AG04449 (cell line): ENCODE measurements around the gene NEK7.

Experiments
- CTCF ChIA-PET: fragments of 350-600 bp; formaldehyde crosslinking; extraction: SDS; loops from one replicate; lab custom pipeline; 2021; ENCODE audit warnings: antibody characterized with exemption; lab: Yijun Ruan, JAX
- POLR2A ChIA-PET: fragments of 400-600, 350-600 bp; formaldehyde crosslinking; extraction: SDS; loops from one replicate; lab custom pipeline; 2020; ENCODE audit warnings: antibody characterized with exemption, inconsistent platforms; lab: Yijun Ruan, JAX
- DNase-seq: peaks from one replicate; pipeline ENCODE4 v3.0.0-alpha.2; 2010; ENCODE audit warnings: low read depth, low spot score
- H3K4me3 ChIP-seq: 2 replicates; pipeline ENCODE4 v1.5.1; 2011; ENCODE audit warnings: low read depth, mild to moderate bottlenecking, control low read depth, low read length
- TF ChIP-seq, protein P1 (sequence below): IDR thresholded peaks from one replicate; pipeline ENCODE4 v1.5.1; 2011; ENCODE audit warnings: mild to moderate bottlenecking, moderate library complexity, low read length, control low read depth, inconsistent platforms; ENCODE audit not compliant: insufficient read depth; ENCODE audit errors: missing control alignments

The NEK7 gene

GRCh38 chr1:198254521-198254920 is 97.7 kb downstream of the NEK7 start:
- TF ChIP-seq, protein P1, sequence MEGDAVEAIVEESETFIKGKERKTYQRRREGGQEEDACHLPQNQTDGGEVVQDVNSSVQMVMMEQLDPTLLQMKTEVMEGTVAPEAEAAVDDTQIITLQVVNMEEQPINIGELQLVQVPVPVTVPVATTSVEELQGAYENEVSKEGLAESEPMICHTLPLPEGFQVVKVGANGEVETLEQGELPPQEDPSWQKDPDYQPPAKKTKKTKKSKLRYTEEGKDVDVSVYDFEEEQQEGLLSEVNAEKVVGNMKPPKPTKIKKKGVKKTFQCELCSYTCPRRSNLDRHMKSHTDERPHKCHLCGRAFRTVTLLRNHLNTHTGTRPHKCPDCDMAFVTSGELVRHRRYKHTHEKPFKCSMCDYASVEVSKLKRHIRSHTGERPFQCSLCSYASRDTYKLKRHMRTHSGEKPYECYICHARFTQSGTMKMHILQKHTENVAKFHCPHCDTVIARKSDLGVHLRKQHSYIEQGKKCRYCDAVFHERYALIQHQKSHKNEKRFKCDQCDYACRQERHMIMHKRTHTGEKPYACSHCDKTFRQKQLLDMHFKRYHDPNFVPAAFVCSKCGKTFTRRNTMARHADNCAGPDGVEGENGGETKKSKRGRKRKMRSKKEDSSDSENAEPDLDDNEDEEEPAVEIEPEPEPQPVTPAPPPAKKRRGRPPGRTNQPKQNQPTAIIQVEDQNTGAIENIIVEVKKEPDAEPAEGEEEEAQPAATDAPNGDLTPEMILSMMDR, result no peak
- no peak for DNase-seq
- no peak overlapping the region for H3K4me3 ChIP-seq
- POLR2A ChIA-PET, result no interaction called here
- CTCF ChIA-PET, result interaction anchor here (0.9 to 1.7 kb wide), 2 partner anchors 9 to 11 kb away, joined by 3 to 5 read pairs; no protein-coding TSS in a partner anchor

- no peak for DNase-seq
- ChIA-PET CTCF (interaction anchor here (0.9 to 1.7 kb wide), 3 partner anchors 9 to 435 kb away, joined by 3 to 5 read pairs (median 3); no protein-coding TSS in a partner anchor), POLR2A (interaction anchor here (0.7 kb wide), 1 partner anchor 82 kb away, joined by 3 read pairs; no protein-coding TSS in a partner anchor)
- TF ChIP-seq, protein P1, result no peak
- no peak overlapping the region for H3K4me3 ChIP-seq
These were observed 98.2 kb downstream of the NEK7 start for GRCh38 chr1:198254948-198255347.

DNA sequence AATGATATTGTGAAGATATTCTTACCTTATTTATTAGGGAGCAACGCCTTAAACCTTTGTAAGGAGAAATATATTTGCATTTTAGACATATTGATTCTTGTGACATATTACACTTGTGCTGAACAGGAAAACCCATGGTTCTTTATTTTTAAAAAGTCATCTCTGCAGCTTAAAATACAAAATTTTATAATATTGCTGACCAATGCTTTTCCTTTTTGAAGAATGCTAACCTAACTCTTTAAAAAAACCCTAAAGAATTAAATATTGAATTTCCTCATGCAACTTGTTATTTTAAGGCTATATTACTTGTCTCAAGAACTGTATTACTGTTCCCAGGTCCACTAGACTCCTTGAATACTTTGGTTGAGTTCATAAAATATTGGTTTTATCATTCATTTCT is 99.0 kb downstream of the NEK7 start:
- CTCF ChIA-PET, result interaction anchor here (1.2 to 1.7 kb wide), 2 partner anchors 10 to 434 kb away, joined by 3 to 5 read pairs; no protein-coding TSS in a partner anchor
- no peak for DNase-seq
- no peak overlapping the region for H3K4me3 ChIP-seq
- TF ChIP-seq, protein P1, result no peak
- POLR2A ChIA-PET, result no interaction called here

DNA sequence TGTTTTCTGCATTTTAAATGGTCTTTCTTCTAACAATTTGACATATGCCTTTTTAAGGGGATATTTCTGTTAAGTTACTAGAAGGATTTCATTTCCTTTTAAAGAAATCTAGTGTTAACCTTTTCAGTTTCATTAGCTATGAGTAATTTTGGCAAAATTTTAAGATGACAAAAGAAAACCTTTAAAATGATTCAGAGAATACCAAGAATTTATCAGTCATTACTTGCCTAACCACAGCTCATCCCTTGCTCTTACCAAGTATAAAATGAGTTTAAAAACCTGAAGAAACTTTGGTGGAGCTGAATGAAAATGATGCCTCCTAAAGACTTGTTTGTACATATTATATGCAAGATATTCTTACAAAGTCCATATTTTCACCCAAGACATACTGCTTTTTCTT is 101.7 kb downstream of the NEK7 start:
- POLR2A ChIA-PET, result interaction anchor here (0.7 kb wide), 2 partner anchors 10 to 100 kb away, joined by 3 to 6 read pairs; no protein-coding TSS in a partner anchor

DNA sequence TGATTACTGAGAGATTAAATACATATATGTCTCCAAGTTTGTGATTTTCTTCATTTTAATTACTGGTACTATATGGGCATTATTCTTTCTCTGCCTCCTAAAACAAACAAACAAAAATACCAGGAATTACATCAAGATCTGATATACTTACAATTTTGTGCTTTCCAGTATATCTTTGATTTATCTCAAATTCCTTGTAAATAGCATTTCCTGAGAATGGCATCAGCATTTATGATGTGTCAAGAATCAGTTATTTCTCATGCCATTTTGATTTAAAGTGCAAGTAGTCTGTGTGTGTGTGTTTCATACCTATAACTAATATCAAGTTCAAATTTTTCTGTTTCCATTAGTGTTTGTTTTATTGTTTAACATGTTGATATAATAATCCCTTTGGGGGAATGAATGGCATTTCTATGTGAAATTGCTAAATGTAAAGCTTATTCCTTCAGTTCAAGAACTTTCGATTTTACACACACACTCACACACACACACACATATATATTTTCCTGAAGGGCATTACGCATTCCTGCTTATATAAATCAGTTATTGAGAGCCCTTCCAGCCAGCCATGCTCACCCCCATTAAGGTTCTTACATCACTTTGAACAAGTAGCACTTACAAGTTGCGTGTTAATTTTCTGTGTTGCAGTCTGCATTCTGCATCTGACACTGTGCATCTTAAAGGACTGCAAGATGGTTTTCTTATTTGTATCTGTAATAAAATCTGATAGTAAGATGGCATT is 102.7 kb downstream of the NEK7 start:
- TF ChIP-seq, protein P1, result no peak
- CTCF ChIA-PET, result interaction anchor here (0.6 to 1.0 kb wide), 2 partner anchors 24 to 441 kb away, joined by 3 to 4 read pairs; no protein-coding TSS in a partner anchor
- DNase-seq, result no peak
- POLR2A ChIA-PET, result no interaction called here
- H3K4me3 ChIP-seq, result no peak overlapping the region

More for the DNA sequence above, 101.7 kb downstream of the NEK7 start:
- peak; percentile 66 for DNase-seq
- TF ChIP-seq, protein P1, result no peak
- H3K4me3 ChIP-seq, result no peak overlapping the region
- CTCF ChIA-PET, result interaction anchor here (1.4 kb wide), 1 partner anchor 13 kb away, joined by 3 read pairs; no protein-coding TSS in a partner anchor

DNA sequence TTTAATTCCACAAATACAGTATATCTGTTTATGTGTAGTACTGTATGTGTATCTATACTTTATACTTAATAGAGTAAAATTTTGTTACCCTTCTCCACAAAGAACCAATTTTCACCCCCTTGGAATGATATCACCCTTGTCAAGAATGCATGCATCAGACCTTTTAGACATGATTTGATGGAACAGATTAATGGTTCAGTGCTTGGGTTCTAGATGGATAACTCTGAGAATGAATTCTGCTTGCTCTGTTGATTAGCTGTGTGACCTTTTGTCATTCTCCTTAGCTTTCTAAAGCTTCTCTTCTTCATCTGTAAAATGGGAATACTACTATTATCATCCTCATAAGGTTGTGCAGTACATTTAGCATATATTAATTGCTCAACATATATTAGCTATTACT is 105.1 kb downstream of the NEK7 start:
- TF ChIP-seq, protein P1, result no peak
- POLR2A ChIA-PET, result no interaction called here
- CTCF ChIA-PET, result no interaction called here
- DNase-seq, result no peak
- no peak overlapping the region for H3K4me3 ChIP-seq
